T-helper 17 cell (primary cell): ENCODE measurements around the gene THBS3. TPM values are rescaled to one million over a fixed set of nuclear protein-coding genes. Genes with fewer than 3 reads are reported as not detected.

Experiments used
- ATAC-seq: fragments of 150-1000 bp; cut with Tn5 transposase; 2 replicates; pipeline ENCODE4 v1.10.0; 2021; ENCODE audit warnings: mild to moderate bottlenecking, moderate library complexity
- DNase-seq, 3 donors: peaks; one replicate each; pipeline versions ENCODE4 v3.0.0 to v3.0.0-alpha.2; 2020 to 2021
- H3K9me3 ChIP-seq: one replicate; pipeline ENCODE4 v1.7.0; 2013; ENCODE audit warnings: low read length, mild to moderate bottlenecking; ENCODE audit not compliant: control insufficient read depth, poor library complexity, severe bottlenecking
- H3K27ac Mint-ChIP-seq: one replicate; pipeline ENCODE4 v1.8.0; 2022; ENCODE audit warnings: mild to moderate bottlenecking, moderate library complexity, mixed read lengths
- H3K27me3 Mint-ChIP-seq: one replicate; pipeline ENCODE4 v1.8.0; 2022; ENCODE audit warnings: mixed read lengths
- H3K36me3 Mint-ChIP-seq: one replicate; pipeline ENCODE4 v1.8.0; 2022; ENCODE audit warnings: low read depth, mixed read lengths
- H3K4me1 Mint-ChIP-seq: one replicate; pipeline ENCODE4 v1.8.0; 2022; ENCODE audit warnings: mild to moderate bottlenecking, mixed read lengths
- H3K4me3 Mint-ChIP-seq: one replicate; pipeline ENCODE4 v1.8.0; 2022; ENCODE audit warnings: mild to moderate bottlenecking, moderate library complexity, mixed read lengths
- total RNA-seq, 4 donors: library from RNA in 2 of 4; stranded (reverse) in 2 of 4; gene quantifications; one replicate each; pipeline ENCODE4 v1.2.3 and lab custom pipeline; 2022 to 2026

The THBS3 gene
- total RNA-seq, 2 donors from 2014 or later, result 34.6 to 38.4 TPM

DNA sequence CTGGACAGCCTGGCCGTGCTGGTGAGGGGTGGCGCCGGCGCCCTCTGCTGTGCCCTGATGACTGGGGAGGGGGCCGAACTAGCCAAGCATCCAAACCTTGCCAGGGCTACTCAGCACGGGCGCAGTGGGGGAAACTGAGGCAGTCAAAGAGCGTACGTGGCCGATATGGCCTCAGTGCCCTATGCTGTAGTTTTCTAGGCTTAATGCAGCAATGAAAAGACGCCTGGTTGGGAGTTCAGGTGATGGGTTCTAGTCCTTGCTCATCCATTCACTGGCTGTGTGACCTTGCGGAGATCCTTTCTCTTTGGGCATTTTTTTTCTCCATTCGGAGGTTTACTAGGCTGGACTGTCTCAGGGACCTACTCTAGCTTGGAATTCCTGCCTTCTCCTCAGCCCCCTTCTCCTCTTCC is 1.6 kb upstream of the THBS3 start:
- no peak for DNase-seq
- H3K4me1 Mint-ChIP-seq, result peaks cover 24% of the 10 kb centered on the region
- peaks cover 2% of the 10 kb centered on the region for H3K36me3 Mint-ChIP-seq
- H3K27ac Mint-ChIP-seq, result peak overlapping the region; percentile 98
- H3K4me3 Mint-ChIP-seq, result peak overlapping the region; percentile 91
- H3K9me3 ChIP-seq, result no peaks in the 10 kb centered on the region
- H3K27me3 Mint-ChIP-seq, result no peaks in the 10 kb centered on the region
- ATAC-seq, result no peak

DNA sequence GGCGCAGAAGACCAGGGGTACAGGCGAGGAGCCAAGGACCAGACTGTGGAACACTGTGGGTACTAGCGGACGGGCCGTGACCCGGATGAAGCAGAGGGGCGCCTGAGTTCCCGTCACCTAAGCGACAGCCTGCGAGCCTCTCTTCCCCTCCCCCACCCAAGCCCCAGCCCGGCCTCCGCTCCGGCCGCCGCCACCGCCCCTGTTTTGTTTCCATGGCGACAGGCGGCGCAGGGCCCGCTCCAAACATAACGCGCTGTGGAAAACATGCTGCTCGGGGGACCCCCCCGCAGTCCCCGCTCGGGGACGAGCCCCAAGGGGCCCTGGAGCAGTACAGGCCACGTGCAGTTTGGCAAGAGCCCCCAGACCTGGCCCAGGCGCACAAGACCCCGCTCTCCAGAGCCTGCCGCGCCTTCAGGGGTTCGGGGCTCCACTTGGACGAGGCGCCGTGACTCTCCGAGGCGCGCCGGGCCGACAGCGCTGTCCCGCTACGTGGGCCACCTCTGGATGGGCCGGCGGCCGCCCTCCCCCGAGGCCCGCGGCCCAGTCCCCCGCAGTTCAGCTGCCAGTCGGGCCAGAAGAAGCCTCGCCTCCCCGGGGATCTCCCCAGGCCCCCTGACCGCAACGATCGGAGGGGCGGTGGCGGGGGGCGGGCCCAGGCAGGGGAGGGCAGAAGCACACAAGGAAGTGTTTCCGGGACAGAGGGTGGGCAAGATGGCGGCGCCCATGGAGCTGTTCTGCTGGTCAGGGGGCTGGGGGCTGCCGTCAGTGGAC is 1.0 kb upstream of the THBS3 start, which contains the start of gene MTX1:
Gene MTX1 (plus strand): TSS at position 155 of the 771 bp plus-strand sequence. CDS start 110 bp downstream, at position 265.
- peak; percentile 88 to 90 (median 89) for DNase-seq
- Mint-ChIP-seq H3K4me3 (peak within 1 kb of the TSS; percentile 91), H3K27ac (peak within 1 kb of the TSS; percentile 98), H3K36me3 (peaks cover 2% of the 10 kb centered on the region), H3K27me3 (no peaks in the 10 kb centered on the region), H3K4me1 (peaks cover 24% of the 10 kb centered on the region)
- no peaks in the 10 kb centered on the region for H3K9me3 ChIP-seq
- peak; percentile 85 for ATAC-seq

DNA sequence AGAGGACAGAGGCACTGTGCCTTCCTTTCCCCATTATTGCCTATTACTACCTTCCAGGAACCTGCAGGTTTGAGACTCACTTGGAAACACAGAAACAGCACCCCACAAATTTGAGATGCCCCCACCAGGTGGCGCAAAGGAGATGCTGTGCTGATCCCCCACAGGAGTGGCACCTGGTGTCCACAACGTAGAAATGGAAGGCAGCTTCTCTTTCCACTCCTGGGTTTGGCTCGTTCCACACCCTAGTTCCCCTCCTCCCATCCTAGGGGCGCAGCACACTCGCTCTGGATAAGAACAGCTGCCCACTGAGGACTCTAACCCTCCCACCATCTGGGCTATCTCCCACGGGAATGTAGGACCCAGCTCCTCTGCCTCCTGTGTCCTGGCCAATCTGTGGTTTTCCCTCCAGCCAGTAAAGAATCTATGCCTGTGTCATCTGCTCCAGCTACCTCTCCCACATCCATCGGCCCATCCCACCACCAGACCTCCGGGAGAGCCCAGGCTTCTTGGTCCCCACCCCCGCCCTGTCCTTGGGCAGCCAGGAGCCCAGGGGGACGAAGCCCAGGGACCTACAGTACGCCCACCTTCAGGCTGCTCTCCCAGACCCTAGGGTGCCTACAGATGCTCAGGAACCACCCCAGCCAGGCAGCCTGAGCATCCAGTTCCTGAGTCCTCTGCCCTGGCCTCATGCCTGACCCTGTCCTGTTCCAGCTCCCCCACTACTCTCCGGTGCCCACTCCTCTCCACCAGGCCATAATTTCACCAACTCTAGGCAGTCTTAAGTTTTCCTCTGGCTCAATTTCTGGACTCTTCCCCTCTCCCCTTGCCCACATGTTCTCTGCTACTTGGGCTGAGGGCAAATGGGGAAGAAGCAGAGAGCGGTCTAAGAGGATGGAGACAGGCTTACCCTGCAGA is 549 bp downstream of the THBS3 start:
- Mint-ChIP-seq H3K4me1 (peaks cover 24% of the 10 kb centered on the region), H3K36me3 (peaks cover 2% of the 10 kb centered on the region), H3K27ac (peak overlapping the region; percentile 98), H3K27me3 (no peaks in the 10 kb centered on the region), H3K4me3 (peak overlapping the region; percentile 91)
- no peaks in the 10 kb centered on the region for H3K9me3 ChIP-seq
- DNase-seq, result peak; percentile 80 to 95 (median 81)
- ATAC-seq, result peak; percentile 39

DNA sequence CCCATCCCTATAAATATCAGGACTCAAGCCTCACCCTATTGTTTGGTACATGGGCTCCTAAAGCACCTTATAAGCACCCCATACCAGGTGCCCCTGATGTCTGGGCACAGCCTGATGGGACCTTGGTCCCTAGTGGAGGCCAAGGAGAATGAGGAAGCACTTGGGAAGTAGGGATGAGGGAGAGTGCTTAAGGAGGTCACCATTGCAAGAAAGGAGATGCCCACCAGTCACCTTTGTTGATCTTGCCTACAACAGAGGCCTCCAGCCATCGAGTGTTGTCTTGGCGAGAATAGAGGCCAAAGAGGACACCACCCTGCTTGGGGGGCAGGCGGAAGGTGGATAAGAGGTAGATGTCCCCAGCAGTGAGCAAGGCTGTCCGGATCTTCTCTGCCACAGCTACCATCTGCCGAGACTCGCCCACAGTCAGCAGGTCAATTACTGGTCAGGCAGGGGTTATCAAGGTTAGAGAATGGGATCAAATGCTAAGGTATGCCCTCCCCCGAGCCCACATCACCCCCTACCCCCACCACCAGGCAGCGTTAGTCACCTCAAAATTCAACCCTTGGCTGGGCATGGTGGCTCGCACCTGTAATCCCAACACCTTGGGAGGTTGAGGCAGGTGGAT is 1.6 kb downstream of the THBS3 start:
- ATAC-seq (no peak), DNase-seq (no peak)
- no peaks in the 10 kb centered on the region for H3K9me3 ChIP-seq
- Mint-ChIP-seq H3K27ac (no peak overlapping the region), H3K27me3 (no peaks in the 10 kb centered on the region), H3K4me1 (peaks cover 24% of the 10 kb centered on the region), H3K36me3 (no peaks in the 10 kb centered on the region), H3K4me3 (no peak overlapping the region)

DNA sequence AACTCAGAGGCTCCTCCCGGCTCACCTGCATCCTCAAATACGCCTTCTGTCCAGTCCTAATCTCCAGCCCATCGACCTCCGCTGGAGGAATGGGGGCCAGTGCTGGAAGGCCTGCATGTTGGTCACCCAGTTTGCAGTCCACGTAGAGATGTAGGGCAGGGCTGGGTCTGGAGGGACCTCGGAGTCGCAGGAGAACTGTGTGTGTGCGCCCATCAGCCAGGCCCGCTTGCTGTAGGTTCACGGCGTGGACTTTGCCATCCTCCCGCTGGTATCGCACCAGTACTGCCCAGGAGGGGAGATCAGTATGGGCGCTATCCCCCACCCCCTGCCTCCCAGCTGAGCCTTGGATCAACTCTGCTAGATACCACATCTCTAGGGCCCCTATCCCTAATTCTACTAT is 2.7 kb downstream of the THBS3 start:
- no peak for DNase-seq
- no peak for ATAC-seq

DNA sequence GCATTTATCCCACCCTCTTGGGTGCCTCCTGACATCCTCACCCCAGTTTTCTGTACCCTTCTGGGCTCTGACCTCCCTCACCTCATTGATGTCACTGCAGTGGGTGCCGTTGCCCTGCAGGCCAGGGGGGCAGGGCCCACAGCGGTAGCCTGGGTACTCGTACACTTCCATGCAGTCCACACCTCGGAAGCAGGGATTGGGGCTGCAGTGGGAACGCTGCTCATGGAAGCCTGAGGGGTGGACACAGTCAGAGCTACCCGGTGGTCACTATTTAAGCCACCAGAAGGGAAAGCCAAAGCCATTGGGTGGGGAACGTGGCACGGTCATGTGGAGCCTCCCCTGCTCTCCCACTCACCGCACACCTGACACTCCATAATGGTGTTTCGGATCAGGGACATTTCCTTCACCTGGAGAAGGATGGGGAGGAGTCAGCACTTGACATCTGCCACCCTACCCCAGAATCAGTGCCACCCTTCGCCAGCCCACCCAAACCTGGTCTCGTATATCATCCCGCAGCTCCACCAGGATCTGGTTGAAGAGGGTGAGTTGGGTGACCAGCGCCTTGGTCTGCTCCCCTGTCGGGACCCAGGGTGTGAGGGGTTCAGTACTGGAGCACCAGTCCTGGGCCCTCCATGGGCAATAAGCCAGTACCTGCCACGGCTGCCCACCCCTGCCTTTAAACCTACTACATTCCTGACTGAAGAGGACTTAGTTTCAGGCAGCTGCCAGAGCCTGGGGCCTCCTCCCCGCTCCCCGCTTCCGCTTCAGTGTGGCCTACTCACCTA is 4.8 kb downstream of the THBS3 start:
- Mint-ChIP-seq H3K4me1 (peaks cover 11% of the 10 kb centered on the region), H3K4me3 (no peak overlapping the region), H3K27me3 (no peaks in the 10 kb centered on the region), H3K36me3 (no peaks in the 10 kb centered on the region), H3K27ac (no peak overlapping the region)
- H3K9me3 ChIP-seq, result no peaks in the 10 kb centered on the region
- DNase-seq (no peak), ATAC-seq (no peak)

More for the DNA sequence above, 2.7 kb downstream of the THBS3 start:
- H3K9me3 ChIP-seq, result no peaks in the 10 kb centered on the region
- Mint-ChIP-seq H3K27ac (no peak overlapping the region), H3K36me3 (no peaks in the 10 kb centered on the region), H3K4me3 (no peak overlapping the region), H3K27me3 (no peaks in the 10 kb centered on the region), H3K4me1 (peaks cover 21% of the 10 kb centered on the region)

DNA sequence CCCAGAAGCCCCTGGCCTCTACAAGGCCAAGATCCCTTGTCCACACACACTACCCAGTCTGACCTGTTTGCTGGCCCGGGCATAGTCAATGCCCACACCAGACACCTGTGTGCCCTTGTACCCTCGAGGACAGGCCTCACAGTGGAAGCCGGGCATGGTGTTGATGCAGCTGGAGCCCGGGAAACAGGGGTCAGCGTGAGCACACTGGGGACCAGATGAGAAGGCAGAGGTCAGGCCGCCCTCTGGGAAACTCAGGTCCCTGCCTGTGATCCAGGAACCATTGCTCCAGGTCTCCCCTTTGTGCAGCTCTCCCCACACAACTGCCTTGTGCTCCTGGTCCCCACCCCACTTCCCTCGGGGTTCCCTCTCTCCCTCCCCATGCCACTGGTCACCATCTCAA is 5.5 kb downstream of the THBS3 start:
- Mint-ChIP-seq H3K4me1 (peaks cover 7% of the 10 kb centered on the region), H3K4me3 (no peak overlapping the region), H3K27me3 (no peaks in the 10 kb centered on the region), H3K27ac (no peak overlapping the region), H3K36me3 (no peaks in the 10 kb centered on the region)
- no peaks in the 10 kb centered on the region for H3K9me3 ChIP-seq
- no peak for ATAC-seq
- DNase-seq, result no peak

DNA sequence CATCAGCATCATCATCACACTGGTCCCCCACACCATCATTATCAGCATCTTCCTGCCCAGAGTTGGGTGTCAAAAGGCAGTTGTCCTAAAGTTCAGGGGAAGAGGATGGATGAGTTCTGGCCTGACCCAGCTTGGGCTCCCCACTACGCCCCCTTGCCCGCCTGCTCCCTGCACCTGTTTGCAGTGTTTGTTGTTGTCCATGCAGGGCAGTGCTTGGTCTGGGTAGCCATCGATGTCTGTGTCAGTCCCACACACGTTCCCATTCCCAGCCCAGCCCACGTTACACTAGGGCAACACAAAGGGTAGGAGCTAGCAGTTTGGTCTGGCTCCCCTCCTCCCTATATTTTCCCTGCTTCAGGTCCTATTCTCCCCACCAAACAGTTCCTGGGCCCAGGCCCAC is 6.8 kb downstream of the THBS3 start:
- no peak overlapping the region for H3K27ac Mint-ChIP-seq
- ATAC-seq, result no peak
- peaks cover 4% of the 10 kb centered on the region for H3K4me1 Mint-ChIP-seq
- H3K27me3 Mint-ChIP-seq, result no peaks in the 10 kb centered on the region
- H3K9me3 ChIP-seq, result no peaks in the 10 kb centered on the region
- H3K4me3 Mint-ChIP-seq, result peak overlapping the region; percentile 21
- H3K36me3 Mint-ChIP-seq, result no peaks in the 10 kb centered on the region
- DNase-seq, result no peak

DNA sequence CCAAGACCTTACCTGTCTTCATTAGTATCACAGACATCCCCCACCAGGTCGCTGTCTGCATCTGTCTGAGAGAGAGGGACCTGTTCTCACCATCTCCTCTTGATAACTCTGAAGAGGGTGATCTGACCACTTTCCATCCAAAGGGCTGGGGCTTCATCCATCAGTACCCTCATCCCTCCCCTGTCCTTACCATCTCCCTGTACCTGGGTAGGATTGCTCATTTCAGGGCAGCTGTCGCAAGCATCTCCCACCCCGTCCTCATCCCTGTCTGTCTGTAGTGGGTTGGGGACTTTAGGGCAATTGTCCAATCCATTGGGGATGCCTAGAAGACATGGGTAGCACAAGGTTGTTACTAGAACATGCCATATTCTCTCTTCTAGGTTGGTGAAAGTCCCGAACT is 7.9 kb downstream of the THBS3 start:
- peaks cover 8% of the 10 kb centered on the region for H3K4me1 Mint-ChIP-seq
- DNase-seq, result no peak
- H3K27me3 Mint-ChIP-seq, result no peaks in the 10 kb centered on the region
- no peaks in the 10 kb centered on the region for H3K9me3 ChIP-seq
- ATAC-seq, result no peak
- H3K4me3 Mint-ChIP-seq, result no peak overlapping the region
- no peak overlapping the region for H3K27ac Mint-ChIP-seq
- H3K36me3 Mint-ChIP-seq, result no peaks in the 10 kb centered on the region

DNA sequence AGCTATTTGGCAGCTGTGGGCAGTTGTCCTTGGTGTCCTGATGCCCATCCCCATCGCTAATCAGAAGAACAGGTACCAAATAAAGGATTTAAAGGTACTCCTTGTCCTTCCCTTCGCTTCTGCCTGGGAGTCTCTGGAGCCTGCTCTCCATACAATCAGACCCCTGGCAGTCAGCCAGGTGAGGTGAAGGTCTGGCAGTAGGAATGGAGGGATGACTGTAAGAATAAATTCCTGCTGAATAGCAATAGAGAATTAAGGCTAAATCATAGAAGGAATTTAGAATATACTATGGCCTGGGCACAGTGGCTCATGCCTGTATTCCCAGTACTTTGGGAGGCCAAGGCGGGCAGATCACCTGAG is 9.2 kb downstream of the THBS3 start:
- Mint-ChIP-seq H3K4me3 (no peak overlapping the region), H3K27ac (peak overlapping the region; percentile 57), H3K27me3 (no peaks in the 10 kb centered on the region), H3K36me3 (no peaks in the 10 kb centered on the region), H3K4me1 (peaks cover 18% of the 10 kb centered on the region)
- DNase-seq (no peak), ATAC-seq (no peak)
- H3K9me3 ChIP-seq, result no peaks in the 10 kb centered on the region

DNA sequence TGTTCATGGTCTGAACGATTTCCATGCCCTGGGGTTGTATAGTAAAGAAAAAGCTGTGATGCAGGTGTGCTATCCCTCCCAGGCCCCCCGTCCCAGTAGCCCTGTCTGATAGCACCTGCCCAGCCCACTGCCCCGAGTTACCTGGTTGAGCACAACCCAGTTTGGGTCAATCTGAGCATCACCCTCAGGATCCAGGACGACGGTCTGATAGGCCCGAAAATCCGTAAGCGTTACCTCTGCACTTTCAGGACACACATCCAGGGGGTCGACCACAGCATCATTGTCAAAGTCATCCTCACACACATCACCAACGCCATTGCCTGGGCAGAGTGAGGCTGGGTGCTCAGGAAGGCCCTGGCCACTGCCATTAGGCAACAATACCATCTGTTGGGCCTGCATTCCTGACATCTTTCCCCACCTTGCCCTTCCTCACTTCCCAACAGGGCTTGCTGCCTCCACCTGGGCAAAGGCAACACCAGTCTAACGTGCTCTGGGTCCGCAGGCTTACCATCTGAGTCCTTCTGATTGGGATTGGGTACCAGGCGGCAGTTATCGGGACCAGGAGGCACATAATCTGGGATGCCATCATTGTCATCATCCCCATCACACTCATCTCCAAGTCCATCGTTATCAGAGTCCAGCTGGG is 9.7 kb downstream of the THBS3 start:
- H3K4me3 Mint-ChIP-seq, result no peak overlapping the region
- no peaks in the 10 kb centered on the region for H3K36me3 Mint-ChIP-seq
- peaks cover 21% of the 10 kb centered on the region for H3K4me1 Mint-ChIP-seq
- ATAC-seq (no peak), DNase-seq (no peak)
- H3K9me3 ChIP-seq, result no peaks in the 10 kb centered on the region
- H3K27ac Mint-ChIP-seq, result peak overlapping the region; percentile 57
- H3K27me3 Mint-ChIP-seq, result no peaks in the 10 kb centered on the region

DNA sequence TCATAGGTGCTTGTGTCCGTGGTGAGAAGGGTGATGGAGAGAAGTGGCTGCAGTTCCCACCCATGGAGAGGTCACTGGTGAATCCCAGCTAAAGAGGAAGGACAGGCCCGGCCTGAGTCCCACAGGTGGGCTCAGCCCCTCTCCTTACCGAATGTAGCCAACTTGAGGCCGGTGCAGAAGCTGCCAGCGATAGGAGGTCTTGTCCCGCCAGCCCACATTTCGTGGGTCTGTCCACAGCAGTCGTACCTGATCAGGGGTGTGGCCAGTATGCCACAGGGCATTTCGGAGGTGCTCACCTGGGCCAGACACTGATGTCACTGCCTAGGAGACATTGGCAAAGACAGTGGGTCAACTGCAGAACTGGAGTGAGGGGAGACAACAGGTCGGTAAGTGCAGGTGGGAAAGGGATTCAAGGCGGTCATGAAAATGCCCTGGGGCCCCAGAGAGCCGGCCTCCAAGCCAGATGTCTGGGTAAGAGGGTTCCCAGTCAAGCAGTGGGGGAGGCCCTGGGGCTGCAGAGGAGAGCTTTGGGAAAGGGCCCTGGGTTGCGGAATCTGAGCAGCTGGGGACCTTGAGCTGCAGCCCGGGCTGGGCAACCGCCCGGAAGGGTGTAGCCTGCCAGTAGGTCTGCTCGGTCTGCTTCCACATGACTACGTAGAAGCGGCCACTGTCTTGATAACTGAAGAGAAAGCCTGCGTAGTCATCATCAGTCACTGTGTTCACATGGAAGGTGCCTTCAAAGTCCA is 10.6 kb downstream of the THBS3 start:
- Mint-ChIP-seq H3K36me3 (peaks cover 2% of the 10 kb centered on the region), H3K4me1 (peaks cover 27% of the 10 kb centered on the region), H3K27me3 (no peaks in the 10 kb centered on the region), H3K4me3 (no peak overlapping the region), H3K27ac (peak overlapping the region; percentile 97)
- DNase-seq, result no peak
- ATAC-seq, result no peak
- no peaks in the 10 kb centered on the region for H3K9me3 ChIP-seq
